ENCODE measurements around the gene STARD9.

The STARD9 gene

GRCh38 chr15:42612367-42612912, 37.0 kb downstream of the STARD9 start:
- TF ChIP-seq CREB1 (IDR thresholded peaks at IDR 0.05; ENCODE audit: low read depth) (no peak), FOXM1 (IDR thresholded peaks at IDR 0.05; ENCODE audit: borderline replicate concordance, low read depth) (no peak), TEAD4 (IDR thresholded peaks at IDR 0.05) (no peak), RAD21 (IDR thresholded peaks at IDR 0.05; ENCODE audit: low read depth) (no peak), TAF1 (IDR thresholded peaks at IDR 0.05; ENCODE audit: low read depth) (no peak), CEBPB (IDR thresholded peaks at IDR 0.05) (no peak), EP300 (IDR thresholded peaks at IDR 0.05; ENCODE audit: borderline replicate concordance) (no peak), TCF12 (IDR thresholded peaks at IDR 0.05; ENCODE audit: low read depth) (no peak), EGR1 (IDR thresholded peaks at IDR 0.05) (no peak), YY1 (IDR thresholded peaks at IDR 0.05; ENCODE audit: low read depth) (no peak), NFIC (IDR thresholded peaks at IDR 0.05) (no peak), ZBTB7A (IDR thresholded peaks at IDR 0.05; ENCODE audit: low read depth) (no peak)
- TF ChIP-seq, protein P1, sequence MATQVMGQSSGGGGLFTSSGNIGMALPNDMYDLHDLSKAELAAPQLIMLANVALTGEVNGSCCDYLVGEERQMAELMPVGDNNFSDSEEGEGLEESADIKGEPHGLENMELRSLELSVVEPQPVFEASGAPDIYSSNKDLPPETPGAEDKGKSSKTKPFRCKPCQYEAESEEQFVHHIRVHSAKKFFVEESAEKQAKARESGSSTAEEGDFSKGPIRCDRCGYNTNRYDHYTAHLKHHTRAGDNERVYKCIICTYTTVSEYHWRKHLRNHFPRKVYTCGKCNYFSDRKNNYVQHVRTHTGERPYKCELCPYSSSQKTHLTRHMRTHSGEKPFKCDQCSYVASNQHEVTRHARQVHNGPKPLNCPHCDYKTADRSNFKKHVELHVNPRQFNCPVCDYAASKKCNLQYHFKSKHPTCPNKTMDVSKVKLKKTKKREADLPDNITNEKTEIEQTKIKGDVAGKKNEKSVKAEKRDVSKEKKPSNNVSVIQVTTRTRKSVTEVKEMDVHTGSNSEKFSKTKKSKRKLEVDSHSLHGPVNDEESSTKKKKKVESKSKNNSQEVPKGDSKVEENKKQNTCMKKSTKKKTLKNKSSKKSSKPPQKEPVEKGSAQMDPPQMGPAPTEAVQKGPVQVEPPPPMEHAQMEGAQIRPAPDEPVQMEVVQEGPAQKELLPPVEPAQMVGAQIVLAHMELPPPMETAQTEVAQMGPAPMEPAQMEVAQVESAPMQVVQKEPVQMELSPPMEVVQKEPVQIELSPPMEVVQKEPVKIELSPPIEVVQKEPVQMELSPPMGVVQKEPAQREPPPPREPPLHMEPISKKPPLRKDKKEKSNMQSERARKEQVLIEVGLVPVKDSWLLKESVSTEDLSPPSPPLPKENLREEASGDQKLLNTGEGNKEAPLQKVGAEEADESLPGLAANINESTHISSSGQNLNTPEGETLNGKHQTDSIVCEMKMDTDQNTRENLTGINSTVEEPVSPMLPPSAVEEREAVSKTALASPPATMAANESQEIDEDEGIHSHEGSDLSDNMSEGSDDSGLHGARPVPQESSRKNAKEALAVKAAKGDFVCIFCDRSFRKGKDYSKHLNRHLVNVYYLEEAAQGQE (IDR thresholded peaks at IDR 0.05; ENCODE audit: low read depth), result no peak
- TF ChIP-seq, protein P2, sequence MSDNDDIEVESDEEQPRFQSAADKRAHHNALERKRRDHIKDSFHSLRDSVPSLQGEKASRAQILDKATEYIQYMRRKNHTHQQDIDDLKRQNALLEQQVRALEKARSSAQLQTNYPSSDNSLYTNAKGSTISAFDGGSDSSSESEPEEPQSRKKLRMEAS (IDR thresholded peaks at IDR 0.05), result no peak
- TF ChIP-seq, protein P3, sequence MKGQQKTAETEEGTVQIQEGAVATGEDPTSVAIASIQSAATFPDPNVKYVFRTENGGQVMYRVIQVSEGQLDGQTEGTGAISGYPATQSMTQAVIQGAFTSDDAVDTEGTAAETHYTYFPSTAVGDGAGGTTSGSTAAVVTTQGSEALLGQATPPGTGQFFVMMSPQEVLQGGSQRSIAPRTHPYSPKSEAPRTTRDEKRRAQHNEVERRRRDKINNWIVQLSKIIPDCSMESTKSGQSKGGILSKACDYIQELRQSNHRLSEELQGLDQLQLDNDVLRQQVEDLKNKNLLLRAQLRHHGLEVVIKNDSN (IDR thresholded peaks at IDR 0.05), result no peak

- TF ChIP-seq TEAD4 (IDR thresholded peaks at IDR 0.05) (no peak), TAF1 (IDR thresholded peaks at IDR 0.05; ENCODE audit: low read depth) (no peak), NFIC (IDR thresholded peaks at IDR 0.05) (no peak), EP300 (IDR thresholded peaks at IDR 0.05; ENCODE audit: borderline replicate concordance) (no peak), RAD21 (IDR thresholded peaks at IDR 0.05; ENCODE audit: low read depth) (no peak), CEBPB (IDR thresholded peaks at IDR 0.05) (no peak), CREB1 (IDR thresholded peaks at IDR 0.05; ENCODE audit: low read depth) (no peak), ZBTB7A (IDR thresholded peaks at IDR 0.05; ENCODE audit: low read depth) (no peak), EGR1 (IDR thresholded peaks at IDR 0.05) (no peak), FOXM1 (IDR thresholded peaks at IDR 0.05; ENCODE audit: borderline replicate concordance, low read depth) (no peak)
- TF ChIP-seq, protein P2 (IDR thresholded peaks at IDR 0.05), result no peak
- TF ChIP-seq, protein P1 (IDR thresholded peaks at IDR 0.05; ENCODE audit: low read depth), result no peak
- TF ChIP-seq, protein P3 (IDR thresholded peaks at IDR 0.05), result no peak
These were observed 40.7 kb downstream of the STARD9 start for GRCh38 chr15:42616107-42616506.

DNA sequence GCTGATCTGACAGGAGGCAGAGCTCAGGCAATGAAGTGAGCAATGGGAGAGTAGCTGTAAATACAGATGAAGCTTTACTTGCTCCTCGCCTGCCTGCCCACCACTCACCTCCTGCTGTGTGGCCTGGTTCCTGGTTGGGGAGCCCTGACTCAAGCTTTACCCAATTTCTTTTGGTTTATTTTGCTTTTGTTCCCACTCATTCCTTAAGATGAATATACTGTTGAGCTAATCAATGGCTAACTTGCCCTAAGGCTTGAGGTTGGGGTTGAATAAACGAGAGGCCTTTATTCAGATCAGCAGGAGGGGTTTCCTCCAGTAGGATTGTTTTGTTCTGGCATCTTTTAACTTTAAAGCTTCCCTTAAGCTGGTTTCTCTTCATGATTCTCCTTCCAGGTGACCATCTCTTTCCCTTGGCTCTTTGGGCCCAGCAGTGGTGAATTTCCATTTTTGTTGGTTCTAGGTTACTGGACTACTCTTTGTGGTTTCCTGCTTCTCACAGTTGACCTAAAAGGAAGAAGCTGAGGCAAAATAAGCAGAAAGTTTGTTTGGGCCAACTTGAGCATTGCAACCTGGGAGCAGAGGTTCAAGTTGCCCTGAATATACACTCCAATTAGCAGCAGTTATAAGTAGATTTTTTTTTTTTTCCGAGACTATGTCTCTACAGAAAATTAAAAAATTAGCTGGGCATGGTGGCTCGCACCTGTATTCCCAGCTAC, 44.4 kb downstream of the STARD9 start:
- TF ChIP-seq ZBTB7A (IDR thresholded peaks at IDR 0.05; ENCODE audit: low read depth) (no peak), TEAD4 (IDR thresholded peaks at IDR 0.05) (no peak), EGR1 (IDR thresholded peaks at IDR 0.05) (no peak), CEBPB (IDR thresholded peaks at IDR 0.05) (no peak), CREB1 (IDR thresholded peaks at IDR 0.05; ENCODE audit: low read depth) (no peak), RAD21 (IDR thresholded peaks at IDR 0.05; ENCODE audit: low read depth) (no peak), YY1 (IDR thresholded peaks at IDR 0.05; ENCODE audit: low read depth) (no peak), TCF12 (IDR thresholded peaks at IDR 0.05; ENCODE audit: low read depth) (no peak), TAF1 (IDR thresholded peaks at IDR 0.05; ENCODE audit: low read depth) (no peak), FOXM1 (IDR thresholded peaks at IDR 0.05; ENCODE audit: borderline replicate concordance, low read depth) (no peak), EP300 (IDR thresholded peaks at IDR 0.05; ENCODE audit: borderline replicate concordance) (no peak), NFIC (IDR thresholded peaks at IDR 0.05) (no peak)
- TF ChIP-seq, protein P1 (IDR thresholded peaks at IDR 0.05; ENCODE audit: low read depth), result no peak
- TF ChIP-seq, protein P2 (IDR thresholded peaks at IDR 0.05), result no peak
- TF ChIP-seq, protein P3 (IDR thresholded peaks at IDR 0.05), result no peak
